ENCODE results near the gene ACVRL1. TPM values are rescaled to one million over a fixed set of nuclear protein-coding genes. Genes with fewer than 3 reads are reported as not detected.

Gene ACVRL1
- total and polyA plus RNA-seq, 2 donors (not counting 1 experiment from before 2014, with no cell fraction given): not detected

DNA sequence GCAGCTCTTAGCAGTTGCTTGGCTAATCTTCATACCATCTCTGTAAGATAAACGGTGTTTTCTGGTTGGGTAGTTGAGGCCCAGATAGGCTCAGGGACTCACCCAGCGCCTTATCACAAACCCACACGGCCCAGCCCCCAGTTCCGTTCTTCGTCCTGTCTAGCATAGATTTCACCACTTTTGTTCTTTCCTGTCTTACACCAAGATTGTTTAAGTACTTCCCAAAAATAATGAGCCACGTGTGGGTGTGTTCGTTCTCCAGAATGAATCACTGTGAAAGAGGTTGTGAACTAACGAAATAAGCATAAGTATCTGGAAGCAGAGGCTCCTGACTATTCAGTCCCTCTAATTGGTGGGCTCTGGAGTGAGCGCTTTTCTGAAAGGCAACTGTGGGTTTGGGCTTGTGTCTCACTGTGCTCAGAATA is 65.6 kb downstream of the ACVRL1 start:
- Histone ChIP-seq H3K36me3 (replicated peaks in 1 of 2; ENCODE audit: control extremely low read depth in 1 of 2, control insufficient read depth in 1 of 2, extremely low read depth in 1 of 2, insufficient read depth in 2 of 2, low read length in 1 of 2) (no peaks in the 10 kb centered on the region), H3K4me1 (ENCODE audit: control insufficient read depth in 2 of 2, insufficient read depth in 2 of 2, low read length in 2 of 2) (peaks cover 47 to 48% of the 10 kb centered on the region in 2 donors), H3K9ac (ENCODE audit: low read length) (peak overlapping the region; percentile 5), H3K9me3 (ENCODE audit: control extremely low read depth in 1 of 3, control insufficient read depth in 2 of 3, insufficient read depth in 1 of 3, low read length in 2 of 3) (no peaks in the 10 kb centered on the region), H4K20me1 (ENCODE audit: control insufficient read depth, insufficient read depth, low read length, poor library complexity, severe bottlenecking) (no peaks in the 10 kb centered on the region), H3K4me3 (ENCODE audit: control extremely low read depth in 1 of 5, extremely low read depth in 1 of 5, insufficient read depth in 1 of 5, low read depth in 2 of 5, low read length in 4 of 5) (peak overlapping the region in 2 of 5 experiments; percentile 6 to 16), H3K27ac (ENCODE audit: low read length in 2 of 2) (peak overlapping the region in 1 of 2 donors; percentile 29), H2AFZ (ENCODE audit: insufficient read depth, low read depth, low read length, poor library complexity, severe bottlenecking) (peak overlapping the region; percentile 12), H3K27me3 (replicated peaks in 1 of 4; ENCODE audit: control extremely low read depth in 1 of 4, control insufficient read depth in 3 of 4, insufficient read depth in 4 of 4, low read length in 3 of 4) (no peaks in the 10 kb centered on the region), H3K79me2 (ENCODE audit: control insufficient read depth, insufficient read depth, low read length) (peaks cover 4% of the 10 kb centered on the region), H3K4me2 (replicated peaks; ENCODE audit: low read depth, low read length, poor library complexity, severe bottlenecking) (peak overlapping the region; percentile 65)
- POLR2A ChIA-PET: no interaction called here
- Mint-ChIP-seq H3K4me1 (peaks cover 52% of the 10 kb centered on the region), H3K4me3 (peak overlapping the region; percentile 42), H3K27me3 (no peaks in the 10 kb centered on the region), H3K27ac (no peak overlapping the region), H3K9me3 (ENCODE audit: insufficient read depth) (no peaks in the 10 kb centered on the region)
- TF ChIP-seq EZH2 (IDR thresholded peaks at IDR 0.05; ENCODE audit: borderline replicate concordance, insufficient read depth, low read depth, low read length, poor library complexity, severe bottlenecking): no peak
- TF ChIP-seq, protein P1, sequence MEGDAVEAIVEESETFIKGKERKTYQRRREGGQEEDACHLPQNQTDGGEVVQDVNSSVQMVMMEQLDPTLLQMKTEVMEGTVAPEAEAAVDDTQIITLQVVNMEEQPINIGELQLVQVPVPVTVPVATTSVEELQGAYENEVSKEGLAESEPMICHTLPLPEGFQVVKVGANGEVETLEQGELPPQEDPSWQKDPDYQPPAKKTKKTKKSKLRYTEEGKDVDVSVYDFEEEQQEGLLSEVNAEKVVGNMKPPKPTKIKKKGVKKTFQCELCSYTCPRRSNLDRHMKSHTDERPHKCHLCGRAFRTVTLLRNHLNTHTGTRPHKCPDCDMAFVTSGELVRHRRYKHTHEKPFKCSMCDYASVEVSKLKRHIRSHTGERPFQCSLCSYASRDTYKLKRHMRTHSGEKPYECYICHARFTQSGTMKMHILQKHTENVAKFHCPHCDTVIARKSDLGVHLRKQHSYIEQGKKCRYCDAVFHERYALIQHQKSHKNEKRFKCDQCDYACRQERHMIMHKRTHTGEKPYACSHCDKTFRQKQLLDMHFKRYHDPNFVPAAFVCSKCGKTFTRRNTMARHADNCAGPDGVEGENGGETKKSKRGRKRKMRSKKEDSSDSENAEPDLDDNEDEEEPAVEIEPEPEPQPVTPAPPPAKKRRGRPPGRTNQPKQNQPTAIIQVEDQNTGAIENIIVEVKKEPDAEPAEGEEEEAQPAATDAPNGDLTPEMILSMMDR (IDR thresholded peaks at IDR 0.05): no peak
- ATAC-seq (ENCODE audit: low read depth): peak; percentile 19
- CTCF ChIA-PET: no interaction called here
- intact Hi-C loops (cut with micrococcal nuclease): loop anchor here (5.0 kb wide), 1 partner anchor 96 kb away; no protein-coding TSS in a partner anchor
- peak; percentile 48 for DNase-seq
- WGBS (ENCODE audit: insufficient coverage): 12% methylated on average over 5 of the region's 9 CpGs

Other genes with a start within 250 kb of the ACVRL1 start
- 0.79 and 1.0 TPM in 2 replicates for gene FIGNL2, start 58.8 kb upstream of the ACVRL1 start, total RNA-seq
- gene FIGNL2, start 58.8 kb upstream of the ACVRL1 start, polyA plus RNA-seq: 0.16 and 0.26 TPM in 2 replicates
- not detected in 2 replicates for gene ANKRD33, start 19.4 kb upstream of the ACVRL1 start, total RNA-seq
- gene ANKRD33, start 19.4 kb upstream of the ACVRL1 start, polyA plus RNA-seq: not detected in 2 replicates
- 8.7 and 10.6 TPM in 2 replicates for gene ACVR1B, start 44.2 kb downstream of the ACVRL1 start, total RNA-seq
- gene ACVR1B, start 44.2 kb downstream of the ACVRL1 start, polyA plus RNA-seq: 3.2 and 3.4 TPM in 2 replicates
- gene TAMALIN, start 99.4 kb downstream of the ACVRL1 start, total RNA-seq: 136 and 139 TPM in 2 replicates
- 151 and 448 TPM in 2 replicates for gene TAMALIN, start 99.4 kb downstream of the ACVRL1 start, polyA plus RNA-seq
- 43.2 and 52.8 TPM in 2 replicates for gene NR4A1, start 143.9 kb downstream of the ACVRL1 start, total RNA-seq
- gene NR4A1, start 143.9 kb downstream of the ACVRL1 start, polyA plus RNA-seq: 470 and 1,095 TPM in 2 replicates
- gene ATG101, start 162.5 kb downstream of the ACVRL1 start, total RNA-seq: 19.4 and 20.0 TPM in 2 replicates
- gene ATG101, start 162.5 kb downstream of the ACVRL1 start, polyA plus RNA-seq: 50.3 and 98.6 TPM in 2 replicates
- not detected in 2 replicates for gene SMIM41, start 172.2 kb downstream of the ACVRL1 start, total RNA-seq
- gene SMIM41, start 172.2 kb downstream of the ACVRL1 start, polyA plus RNA-seq: 0.12 TPM in 1 of 2 replicates, not detected in the other

Measured in B cell (primary cell).